ENCODE results near the gene DDAH1. TPM values are rescaled to one million over a fixed set of nuclear protein-coding genes. Genes with fewer than 3 reads are reported as not detected.

Gene DDAH1
- total and polyA plus RNA-seq, 5 donors: 3.8 to 10.1 (median 5.6) TPM

GRCh38 chr1:85438353-85438752 is 26.6 kb downstream of the DDAH1 start:
- intact Hi-C loops (cut with DNase I): no loop called here
- H3K27ac ChIP-seq (ENCODE audit: low read length): no peak overlapping the region
- WGBS: 58% methylated on average over 2 of the region's 2 CpGs
- H3K4me3 ChIP-seq (ENCODE audit: low read length): no peak overlapping the region
- DNase-seq: no peak
- no peaks in the 10 kb centered on the region for H3K4me1 ChIP-seq (ENCODE audit: control insufficient read depth, insufficient read depth, low read length)
- no peaks in the 10 kb centered on the region for H3K9me3 ChIP-seq (ENCODE audit: control insufficient read depth, low read length)
- no peak for ATAC-seq
- H3K27me3 ChIP-seq (ENCODE audit: control insufficient read depth, insufficient read depth): no peaks in the 10 kb centered on the region

DNA sequence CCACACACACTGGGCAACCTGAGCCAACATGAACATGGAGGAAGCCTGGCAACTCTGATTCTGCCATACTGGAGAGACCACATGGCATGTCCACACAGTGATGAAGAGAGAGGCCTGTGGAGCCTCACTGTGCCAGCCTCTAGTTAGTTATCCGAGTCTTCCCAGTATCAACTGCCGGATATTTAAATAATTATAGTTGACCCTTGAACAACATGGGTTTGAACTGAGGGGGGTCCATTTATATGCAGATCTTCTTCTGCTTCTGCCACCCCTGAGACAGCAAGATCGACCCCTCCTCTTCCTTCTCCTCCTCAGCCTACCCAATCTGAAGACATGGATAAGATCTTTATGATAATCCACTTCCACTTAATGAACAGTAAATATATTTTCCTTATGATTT is 27.8 kb downstream of the DDAH1 start:
- ATAC-seq (no peak), DNase-seq (no peak)
- Histone ChIP-seq H3K9me3 (ENCODE audit: control insufficient read depth, low read length) (no peaks in the 10 kb centered on the region), H3K27me3 (ENCODE audit: control insufficient read depth, insufficient read depth) (no peaks in the 10 kb centered on the region), H3K27ac (ENCODE audit: low read length) (no peak overlapping the region), H3K4me3 (ENCODE audit: low read length) (no peak overlapping the region), H3K4me1 (ENCODE audit: control insufficient read depth, insufficient read depth, low read length) (no peaks in the 10 kb centered on the region)
- intact Hi-C loops (cut with DNase I): no loop called here
- 91% methylated on average over 3 of the region's 3 CpGs for WGBS

- WGBS: 99% methylated on average over 5 of the region's 5 CpGs
- Histone ChIP-seq H3K4me3 (ENCODE audit: low read length) (no peak overlapping the region), H3K9me3 (ENCODE audit: control insufficient read depth, low read length) (no peaks in the 10 kb centered on the region), H3K27me3 (ENCODE audit: control insufficient read depth, insufficient read depth) (no peaks in the 10 kb centered on the region), H3K4me1 (ENCODE audit: control insufficient read depth, insufficient read depth, low read length) (no peaks in the 10 kb centered on the region), H3K27ac (ENCODE audit: low read length) (no peak overlapping the region)
- intact Hi-C loops (cut with DNase I): no loop called here
- ATAC-seq (no peak), DNase-seq (no peak)
Observed at GRCh38 chr1:85433096-85433495, 31.9 kb downstream of the DDAH1 start.

GRCh38 chr1:85428471-85429089 is 36.4 kb downstream of the DDAH1 start:
- Histone ChIP-seq H3K4me1 (ENCODE audit: control insufficient read depth, insufficient read depth, low read length) (no peaks in the 10 kb centered on the region), H3K9me3 (ENCODE audit: control insufficient read depth, low read length) (no peaks in the 10 kb centered on the region), H3K27ac (ENCODE audit: low read length) (no peak overlapping the region), H3K4me3 (ENCODE audit: low read length) (no peak overlapping the region), H3K27me3 (ENCODE audit: control insufficient read depth, insufficient read depth) (no peaks in the 10 kb centered on the region)
- 62% methylated on average over 2 of the region's 2 CpGs for WGBS
- intact Hi-C loops (cut with DNase I): no loop called here
- ATAC-seq (no peak), DNase-seq (no peak)

DNA sequence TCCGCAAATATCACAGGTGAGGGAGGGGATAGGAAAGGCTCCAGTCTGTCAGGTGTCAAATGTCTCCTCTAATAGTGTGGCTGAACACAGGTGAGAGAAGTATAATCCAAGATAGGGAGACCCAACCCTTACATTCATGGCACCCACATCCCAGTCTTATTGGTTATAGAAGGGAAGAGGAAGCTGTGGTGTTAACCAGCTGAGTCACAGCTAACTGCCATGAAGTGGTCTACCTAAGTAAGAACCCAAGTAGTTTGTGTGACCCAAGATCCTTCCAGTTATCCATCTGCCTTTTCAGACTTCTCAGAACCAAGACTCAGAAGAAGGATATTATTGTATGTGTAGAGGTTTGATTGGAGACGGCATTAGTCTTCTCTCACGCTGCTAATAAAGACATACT is 37.1 kb downstream of the DDAH1 start:
- ATAC-seq (no peak), DNase-seq (no peak)
- intact Hi-C loops (cut with DNase I): no loop called here
- 95% methylated on average over 3 of the region's 3 CpGs for WGBS
- no peaks in the 10 kb centered on the region for H3K9me3 ChIP-seq (ENCODE audit: control insufficient read depth, low read length)
- no peaks in the 10 kb centered on the region for H3K27me3 ChIP-seq (ENCODE audit: control insufficient read depth, insufficient read depth)
- no peak overlapping the region for H3K4me3 ChIP-seq (ENCODE audit: low read length)
- no peak overlapping the region for H3K27ac ChIP-seq (ENCODE audit: low read length)
- H3K4me1 ChIP-seq (ENCODE audit: control insufficient read depth, insufficient read depth, low read length): no peaks in the 10 kb centered on the region

- no peak for DNase-seq
- Histone ChIP-seq H3K27ac (ENCODE audit: low read length) (no peak overlapping the region), H3K4me1 (ENCODE audit: control insufficient read depth, insufficient read depth, low read length) (no peaks in the 10 kb centered on the region), H3K27me3 (ENCODE audit: control insufficient read depth, insufficient read depth) (no peaks in the 10 kb centered on the region), H3K9me3 (ENCODE audit: control insufficient read depth, low read length) (no peaks in the 10 kb centered on the region), H3K4me3 (ENCODE audit: low read length) (no peak overlapping the region)
- ATAC-seq: no peak
- 9% methylated on average over 1 of the region's 1 CpG for WGBS
- intact Hi-C loops (cut with DNase I): no loop called here
Observed at GRCh38 chr1:85427331-85427730, 37.6 kb downstream of the DDAH1 start.

GRCh38 chr1:85421179-85421578 is 43.8 kb downstream of the DDAH1 start:
- 78% methylated on average over 1 of the region's 1 CpG for WGBS
- DNase-seq (no peak), ATAC-seq (no peak)
- H3K4me1 ChIP-seq (ENCODE audit: control insufficient read depth, insufficient read depth, low read length): no peaks in the 10 kb centered on the region
- intact Hi-C loops (cut with DNase I): no loop called here
- H3K9me3 ChIP-seq (ENCODE audit: control insufficient read depth, low read length): peaks cover 5% of the 10 kb centered on the region
- H3K4me3 ChIP-seq (ENCODE audit: low read length): no peak overlapping the region
- H3K27ac ChIP-seq (ENCODE audit: low read length): no peak overlapping the region
- no peaks in the 10 kb centered on the region for H3K27me3 ChIP-seq (ENCODE audit: control insufficient read depth, insufficient read depth)

DNA sequence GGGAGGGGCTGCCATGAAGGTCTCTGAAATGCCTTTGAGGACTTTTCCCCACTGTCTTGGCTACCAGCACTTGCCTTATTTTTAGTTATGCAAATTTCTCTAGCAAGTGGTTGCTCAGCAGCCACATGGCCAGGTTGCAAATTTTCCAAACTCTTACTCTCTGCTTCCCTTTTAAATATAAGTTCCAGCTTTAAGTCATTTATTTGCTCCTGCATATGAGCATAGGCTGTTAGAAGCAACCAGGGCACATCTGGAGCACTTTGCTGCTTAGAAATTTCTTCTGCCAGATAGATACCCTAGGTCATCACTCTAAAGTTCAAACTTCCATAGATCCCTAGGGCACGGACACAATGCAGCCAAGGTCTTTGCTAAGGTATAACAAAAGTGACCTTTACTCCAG is 44.8 kb downstream of the DDAH1 start:
- Histone ChIP-seq H3K27ac (ENCODE audit: low read length) (no peak overlapping the region), H3K4me3 (ENCODE audit: low read length) (no peak overlapping the region), H3K4me1 (ENCODE audit: control insufficient read depth, insufficient read depth, low read length) (no peaks in the 10 kb centered on the region), H3K27me3 (ENCODE audit: control insufficient read depth, insufficient read depth) (no peaks in the 10 kb centered on the region), H3K9me3 (ENCODE audit: control insufficient read depth, low read length) (peaks cover 5% of the 10 kb centered on the region)
- ATAC-seq (no peak), DNase-seq (no peak)
- intact Hi-C loops (cut with DNase I): no loop called here
- WGBS: 97% methylated on average over 1 of the region's 1 CpG

- intact Hi-C loops (cut with DNase I): no loop called here
- ATAC-seq (no peak), DNase-seq (no peak)
- Histone ChIP-seq H3K9me3 (ENCODE audit: control insufficient read depth, low read length) (peaks cover 5% of the 10 kb centered on the region), H3K27ac (ENCODE audit: low read length) (no peak overlapping the region), H3K27me3 (ENCODE audit: control insufficient read depth, insufficient read depth) (no peaks in the 10 kb centered on the region), H3K4me1 (ENCODE audit: control insufficient read depth, insufficient read depth, low read length) (no peaks in the 10 kb centered on the region), H3K4me3 (ENCODE audit: low read length) (no peak overlapping the region)
- 60% methylated on average over 3 of the region's 3 CpGs for WGBS
Observed at GRCh38 chr1:85417876-85418275, 47.1 kb downstream of the DDAH1 start.

DNA sequence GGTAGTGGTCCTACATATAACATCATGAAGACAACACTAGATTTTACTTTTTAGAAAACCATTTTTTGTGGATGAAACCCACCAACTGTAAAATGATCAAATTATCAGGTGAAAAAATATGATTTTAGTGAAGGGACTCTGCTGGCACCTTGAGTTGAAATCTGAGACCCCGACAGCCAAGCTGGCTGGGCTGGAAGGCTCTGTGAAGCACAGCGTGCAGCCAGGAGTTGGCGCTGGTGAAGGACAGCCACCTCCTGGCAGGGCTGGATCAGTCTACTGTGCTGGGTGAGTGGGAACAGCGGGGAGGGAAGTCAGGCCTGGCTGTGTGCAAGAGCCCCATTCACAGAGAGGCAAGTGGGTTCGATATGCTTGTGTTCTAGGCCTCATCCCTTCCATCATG is 47.9 kb downstream of the DDAH1 start:
- Histone ChIP-seq H3K4me3 (ENCODE audit: low read length) (no peak overlapping the region), H3K4me1 (ENCODE audit: control insufficient read depth, insufficient read depth, low read length) (no peaks in the 10 kb centered on the region), H3K9me3 (ENCODE audit: control insufficient read depth, low read length) (peaks cover 5% of the 10 kb centered on the region), H3K27me3 (ENCODE audit: control insufficient read depth, insufficient read depth) (no peaks in the 10 kb centered on the region), H3K27ac (ENCODE audit: low read length) (no peak overlapping the region)
- WGBS: 81% methylated on average over 5 of the region's 5 CpGs
- intact Hi-C loops (cut with DNase I): no loop called here
- DNase-seq: no peak
- no peak for ATAC-seq

- Histone ChIP-seq H3K9me3 (ENCODE audit: control insufficient read depth, low read length) (no peaks in the 10 kb centered on the region), H3K27ac (ENCODE audit: low read length) (no peak overlapping the region), H3K4me1 (ENCODE audit: control insufficient read depth, insufficient read depth, low read length) (no peaks in the 10 kb centered on the region), H3K4me3 (ENCODE audit: low read length) (no peak overlapping the region), H3K27me3 (ENCODE audit: control insufficient read depth, insufficient read depth) (no peaks in the 10 kb centered on the region)
- WGBS: 70% methylated on average over 1 of the region's 1 CpG
- intact Hi-C loops (cut with DNase I): no loop called here
- no peak for ATAC-seq
- DNase-seq: no peak
Observed at GRCh38 chr1:85413169-85413568, 51.8 kb downstream of the DDAH1 start.

Measured in right cardiac atrium (tissue), 5 donors.